Measurements from ENCODE around the gene KCNQ2. TPM values are rescaled to one million over a fixed set of nuclear protein-coding genes. Genes with fewer than 3 reads are reported as not detected.

KCNQ2 gene
- total and polyA plus RNA-seq, 10 of the 15 experiments (the other 5 are each of a cell fraction or from before 2014, with no cell fraction given), result 0.06 to 0.49 (median 0.26) TPM; not detected in 7

DNA sequence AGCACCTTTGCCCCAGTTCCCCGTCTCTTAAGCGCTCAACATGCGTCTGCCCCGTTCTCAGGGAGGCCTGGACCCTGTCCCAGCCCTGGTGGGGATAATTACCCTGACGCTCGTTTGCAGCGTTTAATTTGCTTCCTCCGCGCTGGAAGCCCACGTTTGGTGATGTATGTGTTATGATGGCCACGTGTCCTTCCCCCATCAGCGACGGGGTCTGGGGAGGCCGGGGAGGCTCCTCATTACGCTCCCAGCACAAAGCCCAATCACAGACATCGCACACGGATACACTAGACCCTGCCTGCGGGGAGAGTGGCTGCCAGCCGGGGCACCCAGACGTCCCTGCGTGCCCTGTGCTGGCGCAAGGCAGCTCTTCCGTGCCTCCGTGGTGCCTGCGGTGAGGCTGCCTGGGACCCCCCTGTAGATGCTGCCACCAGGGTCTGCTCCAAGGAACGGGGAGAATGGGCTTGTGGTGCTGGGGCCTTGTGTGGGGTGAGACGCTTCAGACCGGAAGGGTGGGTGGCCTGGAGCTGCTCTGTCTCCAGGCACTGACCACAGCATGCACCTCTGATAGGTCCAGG, 101.1 kb downstream of the KCNQ2 start (continued):
- TF ChIP-seq, protein P1, sequence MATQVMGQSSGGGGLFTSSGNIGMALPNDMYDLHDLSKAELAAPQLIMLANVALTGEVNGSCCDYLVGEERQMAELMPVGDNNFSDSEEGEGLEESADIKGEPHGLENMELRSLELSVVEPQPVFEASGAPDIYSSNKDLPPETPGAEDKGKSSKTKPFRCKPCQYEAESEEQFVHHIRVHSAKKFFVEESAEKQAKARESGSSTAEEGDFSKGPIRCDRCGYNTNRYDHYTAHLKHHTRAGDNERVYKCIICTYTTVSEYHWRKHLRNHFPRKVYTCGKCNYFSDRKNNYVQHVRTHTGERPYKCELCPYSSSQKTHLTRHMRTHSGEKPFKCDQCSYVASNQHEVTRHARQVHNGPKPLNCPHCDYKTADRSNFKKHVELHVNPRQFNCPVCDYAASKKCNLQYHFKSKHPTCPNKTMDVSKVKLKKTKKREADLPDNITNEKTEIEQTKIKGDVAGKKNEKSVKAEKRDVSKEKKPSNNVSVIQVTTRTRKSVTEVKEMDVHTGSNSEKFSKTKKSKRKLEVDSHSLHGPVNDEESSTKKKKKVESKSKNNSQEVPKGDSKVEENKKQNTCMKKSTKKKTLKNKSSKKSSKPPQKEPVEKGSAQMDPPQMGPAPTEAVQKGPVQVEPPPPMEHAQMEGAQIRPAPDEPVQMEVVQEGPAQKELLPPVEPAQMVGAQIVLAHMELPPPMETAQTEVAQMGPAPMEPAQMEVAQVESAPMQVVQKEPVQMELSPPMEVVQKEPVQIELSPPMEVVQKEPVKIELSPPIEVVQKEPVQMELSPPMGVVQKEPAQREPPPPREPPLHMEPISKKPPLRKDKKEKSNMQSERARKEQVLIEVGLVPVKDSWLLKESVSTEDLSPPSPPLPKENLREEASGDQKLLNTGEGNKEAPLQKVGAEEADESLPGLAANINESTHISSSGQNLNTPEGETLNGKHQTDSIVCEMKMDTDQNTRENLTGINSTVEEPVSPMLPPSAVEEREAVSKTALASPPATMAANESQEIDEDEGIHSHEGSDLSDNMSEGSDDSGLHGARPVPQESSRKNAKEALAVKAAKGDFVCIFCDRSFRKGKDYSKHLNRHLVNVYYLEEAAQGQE (IDR thresholded peaks at IDR 0.05; ENCODE audit: low read depth, low read length), result no peak
- TF ChIP-seq, protein P2, sequence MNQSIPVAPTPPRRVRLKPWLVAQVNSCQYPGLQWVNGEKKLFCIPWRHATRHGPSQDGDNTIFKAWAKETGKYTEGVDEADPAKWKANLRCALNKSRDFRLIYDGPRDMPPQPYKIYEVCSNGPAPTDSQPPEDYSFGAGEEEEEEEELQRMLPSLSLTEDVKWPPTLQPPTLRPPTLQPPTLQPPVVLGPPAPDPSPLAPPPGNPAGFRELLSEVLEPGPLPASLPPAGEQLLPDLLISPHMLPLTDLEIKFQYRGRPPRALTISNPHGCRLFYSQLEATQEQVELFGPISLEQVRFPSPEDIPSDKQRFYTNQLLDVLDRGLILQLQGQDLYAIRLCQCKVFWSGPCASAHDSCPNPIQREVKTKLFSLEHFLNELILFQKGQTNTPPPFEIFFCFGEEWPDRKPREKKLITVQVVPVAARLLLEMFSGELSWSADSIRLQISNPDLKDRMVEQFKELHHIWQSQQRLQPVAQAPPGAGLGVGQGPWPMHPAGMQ (IDR thresholded peaks at IDR 0.05; ENCODE audit: borderline replicate concordance), result no peak
- no peak for TF ChIP-seq TAF1 (IDR thresholded peaks at IDR 0.05; ENCODE audit: borderline replicate concordance, low read depth, low read length)
- TF ChIP-seq PAX5 (IDR thresholded peaks at IDR 0.05; ENCODE audit: borderline replicate concordance, low read depth, low read length), result no peak
- TF ChIP-seq BHLHE40 (IDR thresholded peaks at IDR 0.05; ENCODE audit: borderline replicate concordance in 1 of 2, low read depth in 2 of 2, low read length in 1 of 2), result no peak
- TF ChIP-seq HCFC1 (IDR thresholded peaks at IDR 0.05; ENCODE audit: low read length), result no peak
- no peak for TF ChIP-seq POLR2AphosphoS2 (IDR thresholded peaks at IDR 0.05; ENCODE audit: low read depth, low read length)
- no peak for TF ChIP-seq HDAC6 (IDR thresholded peaks at IDR 0.05; ENCODE audit: unreplicated experiment)
